HG03060 (cell line): ENCODE results near the gene TBCD.

Source experiments
- ATAC-seq: cut with Tn5 transposase; IDR thresholded peaks from one replicate; pipeline ENCODE4 v1.9.1; 2021; ENCODE audit warnings: low read depth, moderate number of reproducible peaks; ENCODE audit not compliant: unreplicated experiment

The TBCD gene

DNA sequence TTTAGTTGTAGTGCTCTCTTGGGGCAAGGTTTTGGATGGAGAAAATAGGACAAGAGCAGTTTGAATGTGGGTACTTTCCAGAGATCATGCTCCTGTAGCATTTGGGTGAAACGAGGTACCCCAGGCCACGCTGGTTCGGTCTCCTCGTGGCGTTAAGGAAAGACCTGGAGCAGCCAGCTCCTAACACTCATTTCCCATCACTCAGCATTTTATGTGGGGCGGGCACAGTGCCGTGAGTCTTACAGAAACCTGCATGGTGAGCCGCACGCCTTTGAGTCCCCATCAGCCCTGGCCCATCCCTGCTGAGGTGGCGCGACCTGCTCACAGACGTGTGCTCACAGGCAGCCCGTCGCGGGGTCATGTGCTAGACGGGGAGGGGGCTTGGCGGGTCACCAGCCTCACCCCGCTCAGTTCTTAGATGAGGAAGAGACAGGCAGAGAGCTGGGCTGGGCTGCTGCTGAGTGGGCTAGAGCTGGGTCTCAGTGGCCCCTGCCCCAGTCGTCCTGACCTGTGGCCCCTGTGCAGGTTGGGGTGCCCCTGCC lies 37.3 kb downstream of the TBCD start:
- no peak for ATAC-seq

DNA sequence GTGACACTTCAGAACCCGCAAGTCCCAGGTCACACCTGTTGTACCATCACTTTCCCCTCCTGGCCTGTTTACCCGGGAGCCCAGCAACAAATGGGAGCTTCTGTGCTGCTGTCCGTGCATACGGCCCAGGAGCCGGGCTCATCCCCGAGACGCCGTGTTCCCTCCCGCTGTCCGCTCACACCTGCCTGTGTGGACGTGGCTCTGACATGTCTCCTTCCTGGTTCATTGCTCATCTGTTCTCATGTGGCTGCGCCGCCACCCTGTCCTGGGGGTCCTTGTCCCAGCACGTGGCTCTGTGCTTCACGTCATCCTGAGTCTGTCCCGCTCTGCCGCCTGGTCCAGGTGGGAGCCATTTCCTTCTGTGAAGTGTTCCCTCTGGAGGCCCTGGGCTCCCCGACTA lies 37.9 kb downstream of the TBCD start:
- ATAC-seq, result no peak

DNA sequence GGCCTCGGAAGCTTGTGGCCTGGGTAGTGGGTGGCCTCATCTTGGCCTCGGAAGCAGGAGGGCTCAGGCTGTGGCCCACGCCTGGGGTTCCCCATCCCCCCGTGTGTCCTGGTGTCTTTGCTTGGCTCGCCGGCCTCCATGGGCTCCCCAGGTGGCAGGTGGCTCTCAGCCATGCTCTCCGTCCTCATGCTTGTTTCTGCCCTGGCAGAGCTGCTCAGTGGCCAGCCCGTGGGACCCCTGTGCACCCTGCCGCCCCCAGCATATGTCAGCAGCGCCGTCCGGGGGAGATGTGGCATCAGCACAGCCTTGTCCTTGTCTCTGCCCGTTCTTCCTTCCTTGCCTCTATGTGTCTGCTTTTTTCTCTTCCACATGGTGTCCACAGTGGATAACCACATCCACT lies 38.5 kb downstream of the TBCD start:
- no peak for ATAC-seq

DNA sequence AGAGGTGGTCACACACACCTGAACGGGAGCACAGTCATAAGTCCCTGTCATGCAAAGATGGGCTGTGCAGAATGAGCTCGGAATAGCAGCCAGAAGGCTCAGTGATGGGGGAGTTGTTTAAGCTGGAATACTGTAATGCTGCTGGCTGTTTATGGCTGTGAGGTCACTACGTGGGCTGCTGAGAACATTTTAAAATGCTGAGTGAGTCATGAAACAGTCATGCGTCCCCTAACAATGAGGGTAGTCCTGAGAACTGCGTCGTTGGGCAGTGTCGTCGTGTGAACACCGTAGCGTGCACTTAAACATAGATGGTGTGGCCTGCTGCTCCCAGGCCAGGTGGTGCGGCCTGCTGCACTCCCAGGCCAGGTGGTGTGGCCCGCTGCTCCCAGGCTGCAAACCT lies 39.7 kb downstream of the TBCD start:
- no peak for ATAC-seq

DNA sequence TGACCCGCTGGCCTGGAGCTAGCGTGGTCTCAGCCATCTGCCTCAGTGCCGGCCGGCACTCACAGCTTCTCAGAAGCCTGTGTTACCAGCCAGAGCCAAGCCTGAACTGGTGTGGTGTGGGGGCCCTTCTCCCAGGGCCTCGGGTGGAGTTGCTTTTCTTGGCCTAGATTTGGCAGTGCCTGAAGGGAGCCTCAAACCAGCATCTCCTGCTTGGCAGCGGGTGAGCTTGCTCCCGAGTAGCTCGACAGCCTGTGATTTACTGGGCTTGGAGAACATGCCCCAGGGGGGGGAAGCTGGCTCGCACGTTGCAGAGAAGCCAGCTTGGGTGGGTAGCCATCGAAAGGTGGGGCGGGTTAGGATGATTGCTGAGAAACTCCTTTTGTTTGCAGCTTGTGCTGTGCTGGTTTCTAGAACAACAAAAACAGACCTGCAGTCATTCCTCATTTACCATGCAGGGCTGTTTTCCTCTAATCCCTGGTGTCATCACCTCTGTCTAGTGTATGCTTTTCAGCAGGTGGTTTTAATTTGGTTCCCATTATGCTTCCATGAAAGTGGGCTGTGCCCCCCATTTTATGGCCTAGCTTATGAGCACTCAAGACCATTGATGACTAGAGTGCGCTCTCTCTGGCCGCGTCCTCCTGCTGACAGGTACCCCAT lies 42.2 kb downstream of the TBCD start:
- no peak for ATAC-seq

DNA sequence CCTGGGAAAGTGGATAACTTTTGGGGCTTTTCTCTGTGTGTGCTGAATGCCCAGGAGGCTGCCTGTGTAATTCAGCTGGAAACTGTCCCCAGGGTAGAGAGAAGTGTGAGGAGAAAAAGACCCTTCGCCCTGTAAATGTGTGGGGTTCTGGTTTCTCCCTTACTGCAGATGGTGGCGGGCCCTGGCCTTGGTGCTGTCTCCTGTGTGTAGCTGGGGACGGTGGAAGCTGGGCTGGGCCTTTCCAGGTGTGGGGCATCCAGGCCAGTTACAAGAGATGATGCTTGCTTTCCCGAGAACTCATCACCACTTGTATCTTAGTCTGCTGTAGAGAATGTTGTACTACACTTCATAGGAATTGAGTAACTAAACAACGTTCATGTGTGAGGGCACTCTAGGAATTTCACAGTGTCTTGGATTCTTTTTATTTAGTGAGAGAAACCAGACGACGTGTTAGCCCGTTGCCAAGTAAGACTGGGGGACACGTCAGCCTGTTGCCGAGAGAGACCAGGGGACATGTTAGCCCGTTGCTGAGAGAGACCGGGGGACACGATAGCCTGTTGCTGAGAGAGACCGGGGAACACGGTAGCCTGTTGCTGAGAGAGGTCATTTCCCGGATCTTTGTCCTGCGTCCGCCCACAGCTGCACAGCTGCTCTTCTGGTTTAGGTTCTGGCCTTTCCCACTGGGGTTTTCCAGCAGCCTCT lies 43.1 kb downstream of the TBCD start:
- ATAC-seq, result no peak

DNA sequence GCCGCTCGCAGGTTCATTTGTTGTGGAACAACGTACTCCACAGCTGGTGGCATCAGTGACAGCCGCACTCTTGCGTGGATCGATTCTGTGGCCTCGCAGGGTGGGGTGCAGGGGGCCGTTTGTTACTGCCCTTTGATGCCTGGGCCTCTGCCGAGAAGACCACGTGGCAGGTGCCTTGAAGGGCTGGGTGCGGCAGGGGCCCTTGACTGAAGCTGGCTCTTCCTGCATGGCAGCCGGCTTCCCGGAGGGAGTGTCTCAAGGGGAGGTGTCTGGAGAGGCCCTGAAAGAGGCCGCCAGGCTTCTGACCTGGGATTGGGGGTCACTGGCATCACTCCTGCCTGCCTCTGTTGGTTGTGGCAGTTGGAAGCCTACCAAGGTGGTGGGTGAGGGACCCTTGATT lies 43.8 kb downstream of the TBCD start:
- ATAC-seq, result no peak

DNA sequence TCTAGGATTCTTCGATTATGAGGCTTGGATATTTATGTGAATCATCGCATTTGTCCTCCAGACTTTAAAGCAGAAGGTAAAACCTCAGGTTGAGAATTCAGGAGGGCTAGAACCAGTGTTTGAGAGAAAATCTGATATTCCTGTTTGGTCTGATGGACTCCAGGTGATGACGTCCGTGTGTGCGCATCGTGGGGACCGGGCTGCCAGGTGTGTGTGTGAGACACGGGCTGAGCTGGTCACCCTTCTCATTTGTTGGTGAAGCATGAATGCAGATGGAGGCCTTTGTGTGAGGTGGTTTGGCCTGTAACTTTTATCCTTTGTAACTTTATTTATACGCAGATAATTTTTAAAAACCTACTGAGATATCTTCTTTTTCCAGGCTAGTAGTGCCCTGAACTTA lies 45.2 kb downstream of the TBCD start:
- no peak for ATAC-seq

DNA sequence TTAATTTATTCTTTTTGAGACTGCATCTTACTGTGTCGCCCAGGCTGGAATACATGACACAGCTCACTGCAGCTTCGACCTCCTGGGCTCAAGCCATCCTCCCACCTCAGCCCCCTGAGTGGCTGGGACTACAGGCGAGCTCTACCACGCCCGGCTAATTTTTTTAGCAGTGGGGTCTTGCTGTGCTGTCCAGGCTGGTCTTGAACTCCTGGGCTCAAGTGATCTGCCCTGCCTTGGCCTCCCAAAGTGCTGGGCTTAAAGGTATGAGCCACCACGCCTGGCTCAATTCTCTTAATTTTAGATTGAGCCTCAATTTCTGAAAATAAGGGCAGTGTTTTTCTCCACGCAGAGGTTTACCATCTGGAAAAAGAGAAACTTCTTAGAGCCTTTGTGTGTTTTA lies 46.9 kb downstream of the TBCD start:
- no peak for ATAC-seq

DNA sequence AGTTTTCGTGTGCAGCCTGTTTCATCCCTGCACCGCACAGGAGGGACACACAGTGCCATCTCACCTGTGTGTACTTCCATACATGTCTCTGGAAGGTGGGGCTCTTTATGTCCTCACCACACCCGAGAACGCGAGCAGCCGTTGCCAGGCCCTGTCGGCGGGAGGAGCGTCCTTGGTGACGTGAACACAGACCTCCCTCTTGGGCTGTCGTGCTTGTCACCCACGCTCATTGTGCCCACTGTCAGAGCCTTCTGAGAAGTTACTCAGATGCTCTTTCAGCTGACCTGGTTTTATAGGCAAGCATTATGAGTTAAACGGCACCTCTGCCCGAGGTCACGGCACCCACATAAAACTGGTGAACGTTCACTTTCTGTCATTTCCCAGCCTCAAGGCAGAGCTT lies 47.7 kb downstream of the TBCD start:
- no peak for ATAC-seq

DNA sequence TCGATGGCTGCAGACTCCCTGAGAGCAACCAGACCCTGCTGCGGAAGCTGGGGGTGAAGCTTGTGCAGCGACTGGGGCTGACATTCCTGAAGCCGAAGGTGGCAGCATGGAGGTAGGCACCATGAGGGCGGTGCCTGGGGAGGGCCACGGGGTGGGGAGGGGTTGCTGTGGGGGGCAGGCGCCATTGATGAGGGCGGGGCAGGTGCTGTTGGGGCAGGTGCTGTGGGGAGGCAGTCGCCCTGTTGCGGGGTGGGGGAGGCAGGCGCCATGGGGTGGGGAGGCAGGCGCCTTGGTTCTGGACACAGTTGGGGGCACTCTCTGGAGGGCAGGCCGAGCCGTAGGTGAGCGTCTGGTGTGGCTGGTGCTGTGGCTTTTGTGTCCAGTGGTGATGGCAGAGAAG lies 49.0 kb downstream of the TBCD start:
- no peak for ATAC-seq

DNA sequence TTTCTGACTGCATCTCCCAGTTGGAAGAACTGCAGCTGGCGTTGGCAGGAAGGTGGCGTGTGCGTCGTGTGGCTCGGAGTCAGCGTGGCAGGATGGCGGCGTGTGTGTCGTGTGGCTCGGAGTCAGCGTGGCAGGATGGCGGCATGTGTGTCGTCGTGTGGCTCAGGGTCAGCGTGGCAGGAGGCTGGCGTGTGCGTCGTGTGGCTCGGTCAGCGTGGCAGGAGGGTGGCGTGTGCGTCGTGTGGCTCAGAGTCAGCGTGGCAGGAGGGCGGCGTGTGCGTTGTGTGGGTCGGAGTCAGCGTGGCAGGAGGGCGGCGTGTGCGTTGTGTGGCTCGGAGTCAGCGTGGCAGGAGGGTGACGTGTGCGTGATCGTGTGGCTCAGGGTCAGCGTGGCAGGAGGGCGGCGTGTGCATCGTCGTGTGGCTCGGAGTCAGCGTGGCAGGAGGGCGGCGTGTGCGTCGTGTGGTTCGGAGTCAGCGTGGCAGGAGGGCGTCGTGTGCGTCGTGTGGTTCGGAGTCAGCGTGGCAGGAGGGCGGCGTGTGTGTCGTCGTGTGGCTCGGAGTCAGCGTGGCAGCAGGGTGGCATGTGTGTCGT lies 49.6 kb downstream of the TBCD start:
- no peak for ATAC-seq

DNA sequence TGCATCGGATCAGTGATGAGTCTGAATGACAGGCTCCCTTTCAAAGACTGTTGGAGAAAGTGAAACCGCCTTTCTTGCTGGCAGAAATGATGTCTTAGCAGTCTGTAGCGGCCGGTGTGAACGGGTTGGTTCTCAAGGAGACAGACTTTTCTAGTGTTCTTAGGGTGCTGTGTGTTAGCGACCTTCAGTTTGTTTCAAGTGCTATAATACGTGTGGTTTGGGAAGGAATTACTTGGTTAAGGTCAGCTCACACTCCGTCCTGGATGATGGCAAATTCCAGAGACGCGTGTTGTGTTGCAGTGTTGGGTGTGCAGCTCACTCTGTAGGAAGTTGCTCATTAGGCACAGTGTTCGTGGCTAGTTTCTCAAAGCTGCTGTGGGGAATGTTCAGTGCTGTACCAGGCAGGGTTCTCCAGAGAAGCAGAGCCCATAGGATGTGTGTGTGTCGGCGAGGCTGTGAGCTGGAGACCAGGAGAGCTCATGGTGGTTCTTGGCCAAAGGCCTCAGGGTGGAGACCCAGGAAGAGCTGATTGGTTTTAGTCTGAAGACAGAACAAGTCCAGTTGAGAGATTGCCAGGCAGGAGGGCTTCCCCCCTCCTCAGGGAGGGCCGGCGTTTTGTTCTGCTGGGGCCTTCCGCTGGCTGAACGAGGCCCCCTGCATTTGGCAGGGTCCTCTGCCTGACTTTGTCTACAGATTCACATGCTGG lies 50.4 kb downstream of the TBCD start:
- no peak for ATAC-seq

DNA sequence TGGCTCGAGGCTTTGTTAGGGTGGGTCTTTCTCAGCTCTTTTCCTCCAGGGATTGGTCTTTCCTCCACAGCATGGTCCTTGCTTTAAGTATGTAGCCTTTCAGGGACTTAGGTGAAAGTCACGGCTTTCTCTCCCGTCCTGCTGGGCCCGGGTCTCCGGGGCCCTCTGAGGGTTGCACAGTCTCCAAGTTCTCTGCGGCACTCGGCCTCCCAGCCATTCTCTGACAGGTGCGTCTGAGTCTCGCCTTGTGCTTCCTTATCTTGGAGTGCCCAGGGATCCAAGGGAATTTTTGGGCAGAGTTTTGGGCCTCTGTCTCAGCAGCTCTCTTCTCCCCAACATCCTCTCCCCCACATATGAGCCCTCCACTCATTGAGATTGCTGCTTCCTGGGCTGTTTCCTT lies 51.3 kb downstream of the TBCD start:
- ATAC-seq, result no peak

DNA sequence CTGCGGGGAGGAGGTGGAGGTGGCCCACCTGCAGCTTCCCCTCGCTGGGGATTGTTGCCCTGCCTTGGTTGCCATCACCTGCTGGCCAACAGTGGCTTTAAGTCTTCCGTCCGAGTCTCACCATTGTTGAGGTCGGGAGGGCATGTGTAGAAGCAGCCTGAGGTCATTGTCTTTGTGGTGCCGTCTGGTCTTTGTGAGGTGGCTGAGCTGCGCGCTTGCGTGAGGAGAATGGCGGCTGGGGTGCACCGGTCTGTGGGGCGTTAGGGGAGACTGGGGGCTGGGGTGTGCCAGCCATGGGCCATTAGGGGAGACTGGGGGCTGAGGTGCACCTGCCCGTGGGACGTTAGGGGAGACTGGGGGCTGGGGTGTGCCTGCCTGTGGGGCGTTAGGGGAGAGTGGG lies 51.7 kb downstream of the TBCD start:
- no peak for ATAC-seq

DNA sequence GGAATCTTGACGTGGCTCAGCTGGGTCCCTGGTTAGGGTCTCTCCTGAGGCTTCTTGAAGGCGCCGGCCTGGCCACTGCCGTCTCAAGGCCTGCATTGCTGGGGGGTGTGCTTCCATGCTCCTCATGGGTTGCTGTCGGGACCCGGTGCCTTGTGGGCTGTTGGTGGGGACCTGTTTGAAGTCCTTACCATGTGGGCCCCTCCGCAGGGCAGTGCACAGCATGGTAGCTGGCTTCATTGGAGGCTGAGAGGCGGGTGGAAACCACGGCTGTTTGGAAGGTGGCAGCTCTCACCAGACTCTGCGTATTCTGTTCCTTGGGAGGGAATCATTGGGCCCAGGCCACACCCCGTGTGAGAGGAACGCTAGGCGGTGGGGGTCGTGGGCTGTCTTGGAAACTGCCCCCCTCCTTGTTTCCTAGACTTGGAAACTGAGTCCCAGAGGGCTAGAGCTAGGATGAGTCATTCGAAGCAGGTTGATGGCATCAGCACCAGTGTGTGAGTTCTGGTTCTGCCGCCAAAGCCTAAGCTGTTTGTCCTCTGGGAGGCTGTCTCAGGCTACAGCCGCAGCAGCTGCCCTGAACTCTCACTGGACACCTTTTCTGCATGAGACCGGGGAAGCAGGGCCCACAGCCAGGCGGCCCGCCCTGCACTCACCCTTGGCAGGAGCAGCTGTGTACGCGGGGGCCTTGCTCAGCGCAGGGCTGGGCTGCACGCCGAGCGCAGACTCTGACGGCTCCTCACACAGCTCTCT lies 52.8 kb downstream of the TBCD start:
- no peak for ATAC-seq

DNA sequence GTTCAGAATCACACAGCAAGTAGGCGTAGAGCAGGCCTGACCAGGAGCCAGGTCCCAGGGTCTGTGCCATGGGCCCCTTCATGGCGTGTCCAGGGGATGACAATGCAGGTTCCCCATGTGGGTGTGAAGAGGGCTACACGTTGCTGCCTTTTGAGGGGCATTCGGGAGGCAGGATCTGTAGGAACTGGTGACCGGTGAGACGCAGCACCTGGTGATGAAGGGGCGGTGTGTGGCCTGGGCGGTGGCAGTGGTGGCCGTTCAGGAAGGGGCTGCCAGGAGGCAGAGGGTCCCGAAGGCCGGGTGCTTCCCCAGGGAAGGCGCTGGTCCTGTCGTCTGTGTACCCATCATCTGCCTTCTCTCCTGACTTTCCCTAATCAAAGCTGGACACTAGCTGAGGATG lies 53.4 kb downstream of the TBCD start:
- no peak for ATAC-seq

DNA sequence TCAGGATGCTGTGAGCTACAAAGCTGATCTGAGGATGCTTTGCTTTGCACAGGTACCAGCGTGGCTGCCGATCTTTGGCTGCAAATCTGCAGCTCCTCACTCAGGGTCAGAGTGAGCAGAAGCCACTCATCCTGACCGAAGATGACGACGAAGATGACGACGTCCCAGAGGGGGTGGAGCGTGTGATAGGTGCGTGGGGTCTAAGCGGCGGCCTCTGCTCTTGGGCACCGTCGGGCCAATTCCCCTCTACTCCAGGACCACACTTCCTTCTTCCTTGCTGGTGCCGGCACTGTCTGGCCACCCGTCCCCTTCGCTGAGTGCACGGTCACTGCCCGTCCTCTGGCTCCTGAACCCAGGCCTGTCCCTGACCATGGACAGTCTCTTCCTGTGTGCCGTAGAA lies 54.0 kb downstream of the TBCD start:
- ATAC-seq, result no peak

DNA sequence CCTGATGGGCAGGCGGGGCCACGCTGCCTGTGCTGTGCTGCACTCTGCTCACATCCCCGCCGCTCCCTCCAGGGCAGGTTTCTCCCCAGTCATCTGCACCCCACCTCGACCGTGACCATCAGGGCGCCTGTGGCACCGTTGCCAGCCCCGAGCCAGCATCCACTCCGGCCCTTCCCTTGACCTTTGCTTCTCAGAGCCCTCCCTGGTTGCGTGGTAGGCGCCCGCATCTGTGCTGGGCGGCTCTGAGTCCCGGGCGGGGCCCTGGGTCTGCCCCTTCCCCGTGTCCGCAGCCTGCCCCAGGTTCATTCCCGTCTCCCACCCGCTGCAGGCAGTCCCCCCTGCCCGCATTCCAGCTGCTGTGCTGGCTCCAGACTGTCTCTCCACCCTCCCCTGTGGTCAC lies 54.8 kb downstream of the TBCD start:
- no peak for ATAC-seq

DNA sequence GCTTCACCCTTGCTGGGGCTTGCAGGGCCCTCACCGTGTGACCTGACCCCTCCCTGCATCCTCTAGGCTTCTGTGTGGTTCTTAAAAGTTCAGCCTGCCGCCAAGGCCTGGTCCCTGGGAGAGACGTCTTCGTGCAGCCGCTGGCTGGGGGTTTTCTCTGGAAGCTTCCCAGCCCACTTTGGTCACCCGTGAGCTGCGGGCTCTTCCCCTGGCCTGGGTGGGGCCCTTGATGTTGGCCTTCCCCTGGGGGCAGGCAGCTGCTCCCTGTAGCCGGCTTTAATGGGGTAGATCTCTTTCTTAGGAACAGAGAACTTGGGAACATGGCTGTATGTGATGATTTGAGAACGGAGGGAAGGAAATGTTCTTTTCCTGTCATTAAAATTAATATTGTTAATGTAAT lies 55.2 kb downstream of the TBCD start:
- ATAC-seq, result no peak

DNA sequence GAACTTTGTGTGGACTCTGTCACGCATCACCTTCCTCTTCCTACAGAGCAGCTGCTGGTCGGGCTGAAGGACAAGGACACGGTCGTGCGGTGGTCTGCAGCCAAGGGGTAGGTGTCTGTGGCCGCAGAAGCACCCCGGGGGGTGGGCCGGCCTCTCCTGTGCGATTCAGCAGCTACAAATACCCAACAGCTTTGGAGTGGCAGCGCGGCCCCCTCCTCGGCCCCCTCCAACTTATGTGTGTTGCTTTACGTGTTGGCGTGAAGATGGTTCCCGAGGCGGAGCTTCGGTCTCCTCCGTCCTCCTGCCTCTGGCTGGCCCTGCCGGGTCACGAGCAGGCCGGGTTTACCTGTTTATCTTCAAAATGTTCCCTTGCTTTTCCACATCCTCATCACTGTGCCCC lies 55.7 kb downstream of the TBCD start:
- no peak for ATAC-seq
